Choroid plexus epithelial cell (primary cell): ENCODE results near the gene GEN1.

Experiments
- DNase-seq: peaks from one replicate; pipeline ENCODE4 v3.0.0-alpha.2; 2010; ENCODE audit warnings: low read depth
- H3K4me3 ChIP-seq: 2 replicates; pipeline ENCODE4 v1.5.1; 2011; ENCODE audit warnings: low read depth, mild to moderate bottlenecking, control low read depth, low read length, moderate library complexity
- CTCF ChIP-seq: conservative IDR thresholded peaks from 2 replicates; pipeline ENCODE4 v1.5.1; 2011; ENCODE audit warnings: low read depth, mild to moderate bottlenecking, control low read depth, inconsistent platforms, low read length, moderate library complexity

GEN1 gene

GRCh38 chr2:17813742-17814473, 60.0 kb downstream of the GEN1 start:
- no peak overlapping the region for H3K4me3 ChIP-seq
- peak; percentile 21 for DNase-seq
- no peak for TF ChIP-seq CTCF

GRCh38 chr2:17814601-17815000, 60.7 kb downstream of the GEN1 start:
- H3K4me3 ChIP-seq: no peak overlapping the region
- DNase-seq: no peak
- TF ChIP-seq CTCF: no peak

- no peak overlapping the region for H3K4me3 ChIP-seq
- no peak for DNase-seq
- TF ChIP-seq CTCF: no peak
Observed at GRCh38 chr2:17815468-17816184, 61.7 kb downstream of the GEN1 start.

GRCh38 chr2:17816396-17817245, 62.7 kb downstream of the GEN1 start, which contains the start of gene MSGN1:
TSS of gene MSGN1 (plus strand) at chr2:17816460. CDS start at chr2:17816519, 59 bp downstream.
- TF ChIP-seq CTCF: no peak
- DNase-seq: no peak
- no peak within 1 kb of the TSS for H3K4me3 ChIP-seq

GRCh38 chr2:17818235-17818815, 64.4 kb downstream of the GEN1 start:
- no peak for DNase-seq
- TF ChIP-seq CTCF: no peak
- no peak overlapping the region for H3K4me3 ChIP-seq

- no peak overlapping the region for H3K4me3 ChIP-seq
- no peak for TF ChIP-seq CTCF
- DNase-seq: no peak
Observed at GRCh38 chr2:17821080-17821479, 67.1 kb downstream of the GEN1 start.
